GM21528 (cell line): ENCODE results near the gene P2RY12.

Experiments used
- ATAC-seq: cut with Tn5 transposase; IDR thresholded peaks from one replicate; pipeline ENCODE4 v1.9.1; 2021; ENCODE audit warnings: mild to moderate bottlenecking, moderate library complexity; ENCODE audit not compliant: unreplicated experiment, low FRiP score

The P2RY12 gene

GRCh38 chr3:151312972-151313371, 71.6 kb downstream of the P2RY12 start:
- no peak for ATAC-seq

- no peak for ATAC-seq
These were observed 75.0 kb downstream of the P2RY12 start for GRCh38 chr3:151309566-151309965.

- ATAC-seq = no peak
These were observed 76.7 kb downstream of the P2RY12 start for GRCh38 chr3:151307583-151308488.

GRCh38 chr3:151307131-151307530, 77.4 kb downstream of the P2RY12 start:
- ATAC-seq = no peak

- no peak for ATAC-seq
These were observed 78.3 kb downstream of the P2RY12 start for GRCh38 chr3:151306168-151306810.

- no peak for ATAC-seq
These were observed 78.8 kb downstream of the P2RY12 start for GRCh38 chr3:151305775-151306151.

GRCh38 chr3:151305060-151305774, 79.3 kb downstream of the P2RY12 start:
- no peak for ATAC-seq

GRCh38 chr3:151303751-151304150, 80.8 kb downstream of the P2RY12 start:
- no peak for ATAC-seq

- ATAC-seq = no peak
These were observed 82.8 kb downstream of the P2RY12 start for GRCh38 chr3:151301787-151302186.

GRCh38 chr3:151300539-151300938, 84.0 kb downstream of the P2RY12 start:
- ATAC-seq = no peak

- ATAC-seq = no peak
These were observed 85.5 kb downstream of the P2RY12 start for GRCh38 chr3:151299006-151299405.

- no peak for ATAC-seq
These were observed 87.1 kb downstream of the P2RY12 start for GRCh38 chr3:151297429-151297828.

- no peak for ATAC-seq
These were observed 88.3 kb downstream of the P2RY12 start for GRCh38 chr3:151296226-151296625.

GRCh38 chr3:151293127-151293526, 91.4 kb downstream of the P2RY12 start:
- ATAC-seq = no peak

GRCh38 chr3:151290673-151291072, 93.9 kb downstream of the P2RY12 start:
- no peak for ATAC-seq

- no peak for ATAC-seq
These were observed 95.1 kb downstream of the P2RY12 start for GRCh38 chr3:151289445-151289844.
